MM.1S (cell line): ENCODE data around the gene ENOX1.

Experiments
- EZH2 ChIP-seq: fragments of 300-600 bp; sonication (generic); optimal IDR thresholded peaks from 2 replicates; pipeline ENCODE3; 2017; ENCODE audit warnings: low read depth, mild to moderate bottlenecking, antibody characterized with exemption, low read length, mixed read lengths
- EZH2phosphoT487 ChIP-seq: fragments of 300-600 bp; sonication (generic); IDR thresholded peaks from 2 replicates; pipeline ENCODE4 v1.6.1; 2018; ENCODE audit warnings: antibody characterized with exemption, low read length
- TF ChIP-seq, protein P1 (sequence below): fragments of 300-600 bp; sonication (generic); IDR thresholded peaks from 2 replicates; pipeline ENCODE4 v1.5.1; 2016; ENCODE audit warnings: antibody characterized with exemption, low read length, mixed read lengths

GRCh38 chr13:43653980-43654379 lies 132.8 kb downstream of the ENOX1 start:
- TF ChIP-seq, protein P1, sequence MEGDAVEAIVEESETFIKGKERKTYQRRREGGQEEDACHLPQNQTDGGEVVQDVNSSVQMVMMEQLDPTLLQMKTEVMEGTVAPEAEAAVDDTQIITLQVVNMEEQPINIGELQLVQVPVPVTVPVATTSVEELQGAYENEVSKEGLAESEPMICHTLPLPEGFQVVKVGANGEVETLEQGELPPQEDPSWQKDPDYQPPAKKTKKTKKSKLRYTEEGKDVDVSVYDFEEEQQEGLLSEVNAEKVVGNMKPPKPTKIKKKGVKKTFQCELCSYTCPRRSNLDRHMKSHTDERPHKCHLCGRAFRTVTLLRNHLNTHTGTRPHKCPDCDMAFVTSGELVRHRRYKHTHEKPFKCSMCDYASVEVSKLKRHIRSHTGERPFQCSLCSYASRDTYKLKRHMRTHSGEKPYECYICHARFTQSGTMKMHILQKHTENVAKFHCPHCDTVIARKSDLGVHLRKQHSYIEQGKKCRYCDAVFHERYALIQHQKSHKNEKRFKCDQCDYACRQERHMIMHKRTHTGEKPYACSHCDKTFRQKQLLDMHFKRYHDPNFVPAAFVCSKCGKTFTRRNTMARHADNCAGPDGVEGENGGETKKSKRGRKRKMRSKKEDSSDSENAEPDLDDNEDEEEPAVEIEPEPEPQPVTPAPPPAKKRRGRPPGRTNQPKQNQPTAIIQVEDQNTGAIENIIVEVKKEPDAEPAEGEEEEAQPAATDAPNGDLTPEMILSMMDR = no peak
- TF ChIP-seq EZH2 (no peak), EZH2phosphoT487 (no peak)
